ENCODE data around the gene IGF2R.

The IGF2R gene

GRCh38 chr6:160102956-160103824, 134.3 kb downstream of the IGF2R start:
- H3K4me3 ChIP-seq (ENCODE audit: low read depth, low read length) = no peak overlapping the region
- peak; percentile 51 for DNase-seq (ENCODE audit: low read depth)
- TF ChIP-seq CTCF (conservative IDR thresholded peaks at IDR 0.05; ENCODE audit: low read depth, low read length) = peak; percentile 60

GRCh38 chr6:160103825-160104100, 134.9 kb downstream of the IGF2R start:
- no peak overlapping the region for H3K4me3 ChIP-seq (ENCODE audit: low read depth, low read length)
- peak; percentile 26 for DNase-seq (ENCODE audit: low read depth)
- no peak for TF ChIP-seq CTCF (conservative IDR thresholded peaks at IDR 0.05; ENCODE audit: low read depth, low read length)

DNA sequence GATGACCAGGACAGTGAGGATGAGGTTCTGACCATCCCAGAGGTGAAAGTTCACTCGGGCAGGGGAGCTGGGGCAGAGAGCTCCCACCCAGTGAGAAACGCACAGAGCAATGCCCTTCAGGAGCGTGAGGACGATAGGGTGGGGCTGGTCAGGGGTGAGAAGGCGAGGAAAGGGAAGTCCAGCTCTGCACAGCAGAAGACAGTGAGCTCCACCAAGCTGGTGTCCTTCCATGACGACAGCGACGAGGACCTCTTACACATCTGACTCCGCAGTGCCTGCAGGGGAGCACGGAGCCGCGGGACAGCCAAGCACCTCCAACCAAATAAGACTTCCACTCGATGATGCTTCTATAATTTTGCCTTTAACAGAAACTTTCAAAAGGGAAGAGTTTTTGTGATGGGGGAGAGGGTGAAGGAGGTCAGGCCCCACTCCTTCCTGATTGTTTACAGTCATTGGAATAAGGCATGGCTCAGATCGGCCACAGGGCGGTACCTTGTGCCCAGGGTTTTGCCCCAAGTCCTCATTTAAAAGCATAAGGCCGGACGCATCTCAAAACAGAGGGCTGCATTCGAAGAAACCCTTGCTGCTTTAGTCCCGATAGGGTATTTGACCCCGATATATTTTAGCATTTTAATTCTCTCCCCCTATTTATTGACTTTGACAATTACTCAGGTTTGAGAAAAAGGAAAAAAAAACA, 136.1 kb downstream of the IGF2R start:
- H3K4me3 ChIP-seq (ENCODE audit: low read depth, low read length) = no peak overlapping the region
- TF ChIP-seq CTCF (conservative IDR thresholded peaks at IDR 0.05; ENCODE audit: low read depth, low read length) = no peak
- no peak for DNase-seq (ENCODE audit: low read depth)

DNA sequence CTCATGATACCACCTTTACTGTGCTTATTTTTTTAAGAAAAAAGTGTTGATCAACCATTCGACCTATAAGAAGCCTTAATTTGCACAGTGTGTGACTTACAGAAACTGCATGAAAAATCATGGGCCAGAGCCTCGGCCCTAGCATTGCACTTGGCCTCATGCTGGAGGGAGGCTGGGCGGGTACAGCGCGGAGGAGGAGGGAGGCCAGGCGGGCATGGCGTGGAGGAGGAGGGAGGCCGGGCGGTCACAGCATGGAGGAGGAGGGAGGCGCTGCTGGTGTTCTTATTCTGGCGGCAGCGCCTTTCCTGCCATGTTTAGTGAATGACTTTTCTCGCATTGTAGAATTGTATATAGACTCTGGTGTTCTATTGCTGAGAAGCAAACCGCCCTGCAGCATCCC, 137.1 kb downstream of the IGF2R start:
- no peak overlapping the region for H3K4me3 ChIP-seq (ENCODE audit: low read depth, low read length)
- no peak for DNase-seq (ENCODE audit: low read depth)
- TF ChIP-seq CTCF (conservative IDR thresholded peaks at IDR 0.05; ENCODE audit: low read depth, low read length) = no peak

DNA sequence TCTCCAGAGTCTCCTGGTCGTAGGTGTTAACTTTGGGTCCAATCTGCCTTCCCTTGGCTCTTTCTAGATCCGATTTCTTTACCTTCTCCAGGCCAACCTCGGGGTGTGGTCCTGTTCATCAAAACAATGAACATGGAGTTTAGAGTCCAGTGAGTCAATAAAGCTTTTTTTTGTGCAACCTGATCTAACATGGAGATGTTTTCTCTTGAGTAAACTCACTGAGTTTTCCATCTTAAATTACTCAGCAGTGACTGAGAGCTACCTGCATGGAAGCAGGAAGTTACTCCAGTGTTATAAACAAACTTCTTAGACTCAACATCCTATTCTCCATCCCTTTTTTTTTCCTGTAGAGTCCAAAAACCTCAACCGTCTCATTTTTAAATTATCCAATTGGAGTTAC, 137.8 kb downstream of the IGF2R start:
- DNase-seq (ENCODE audit: low read depth) = no peak
- H3K4me3 ChIP-seq (ENCODE audit: low read depth, low read length) = no peak overlapping the region
- no peak for TF ChIP-seq CTCF (conservative IDR thresholded peaks at IDR 0.05; ENCODE audit: low read depth, low read length)

GRCh38 chr6:160108077-160108476, 139.2 kb downstream of the IGF2R start:
- H3K4me3 ChIP-seq (ENCODE audit: low read depth, low read length) = no peak overlapping the region
- TF ChIP-seq CTCF (conservative IDR thresholded peaks at IDR 0.05; ENCODE audit: low read depth, low read length) = no peak
- DNase-seq (ENCODE audit: low read depth) = no peak

Data from choroid plexus epithelial cell (primary cell).